ENCODE measurements around the gene ANAPC5.

- no peak for TF ChIP-seq POLR2A (IDR thresholded peaks at IDR 0.05)
- TF ChIP-seq, protein P1, sequence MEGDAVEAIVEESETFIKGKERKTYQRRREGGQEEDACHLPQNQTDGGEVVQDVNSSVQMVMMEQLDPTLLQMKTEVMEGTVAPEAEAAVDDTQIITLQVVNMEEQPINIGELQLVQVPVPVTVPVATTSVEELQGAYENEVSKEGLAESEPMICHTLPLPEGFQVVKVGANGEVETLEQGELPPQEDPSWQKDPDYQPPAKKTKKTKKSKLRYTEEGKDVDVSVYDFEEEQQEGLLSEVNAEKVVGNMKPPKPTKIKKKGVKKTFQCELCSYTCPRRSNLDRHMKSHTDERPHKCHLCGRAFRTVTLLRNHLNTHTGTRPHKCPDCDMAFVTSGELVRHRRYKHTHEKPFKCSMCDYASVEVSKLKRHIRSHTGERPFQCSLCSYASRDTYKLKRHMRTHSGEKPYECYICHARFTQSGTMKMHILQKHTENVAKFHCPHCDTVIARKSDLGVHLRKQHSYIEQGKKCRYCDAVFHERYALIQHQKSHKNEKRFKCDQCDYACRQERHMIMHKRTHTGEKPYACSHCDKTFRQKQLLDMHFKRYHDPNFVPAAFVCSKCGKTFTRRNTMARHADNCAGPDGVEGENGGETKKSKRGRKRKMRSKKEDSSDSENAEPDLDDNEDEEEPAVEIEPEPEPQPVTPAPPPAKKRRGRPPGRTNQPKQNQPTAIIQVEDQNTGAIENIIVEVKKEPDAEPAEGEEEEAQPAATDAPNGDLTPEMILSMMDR (IDR thresholded peaks at IDR 0.05 in 4 of 5, conservative IDR thresholded peaks at IDR 0.05 in 1 of 5), result no peak
These were observed 67.4 kb downstream of the ANAPC5 start for GRCh38 chr12:121284551-121285390.
